ENCODE data around the gene TRIM74.
"Not testable (repeated sequence)": the region's sequence is repeated elsewhere in the genome, so short reads cannot be mapped to it uniquely, and the experiment has no call there.

TRIM74 gene

DNA sequence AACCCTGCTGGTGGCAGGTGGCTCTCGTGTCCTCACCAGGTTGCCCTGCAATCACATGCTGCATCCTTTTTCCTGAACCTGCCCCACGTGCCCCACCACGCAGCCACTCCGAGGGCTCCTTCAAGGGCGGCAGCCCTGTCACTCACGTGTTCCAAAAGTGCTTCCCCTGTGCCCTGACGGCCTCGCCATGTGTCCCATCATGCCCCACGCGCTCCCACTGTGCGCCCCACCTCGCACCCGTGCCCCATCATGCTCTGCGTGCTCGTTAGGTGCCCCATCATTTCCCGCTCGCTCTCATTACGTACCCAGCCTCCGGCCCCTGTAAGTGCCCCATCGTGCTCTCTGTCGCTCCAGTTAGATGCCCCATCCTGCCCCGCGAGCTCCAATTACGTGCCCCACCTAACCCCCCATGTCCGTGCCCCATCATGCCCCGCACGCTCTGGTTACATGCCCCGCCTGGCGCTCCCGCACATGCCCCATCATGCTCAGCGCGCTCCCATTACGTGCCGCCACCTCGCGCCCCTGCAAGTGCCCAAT is at the start of gene TRIM74:
Gene TRIM74, minus strand, starts transcription at position 487 of the 537 bp plus-strand sequence. CDS start 3,309 bp downstream, outside the sequence.
- H3K4me1 ChIP-seq (ENCODE audit: insufficient read depth, insufficient read length); DNase-seq (ENCODE audit: low read depth, low spot score); H3K9me3 ChIP-seq (ENCODE audit: insufficient read depth, low read length); H3K27me3 ChIP-seq (ENCODE audit: insufficient read depth, insufficient read length); H3K36me3 ChIP-seq (ENCODE audit: insufficient read depth, insufficient read length, low read length); H3K4me3 ChIP-seq (ENCODE audit: insufficient read length, low read depth); H3K9ac ChIP-seq (ENCODE audit: insufficient read length, low read depth): not testable (repeated sequence)

DNA sequence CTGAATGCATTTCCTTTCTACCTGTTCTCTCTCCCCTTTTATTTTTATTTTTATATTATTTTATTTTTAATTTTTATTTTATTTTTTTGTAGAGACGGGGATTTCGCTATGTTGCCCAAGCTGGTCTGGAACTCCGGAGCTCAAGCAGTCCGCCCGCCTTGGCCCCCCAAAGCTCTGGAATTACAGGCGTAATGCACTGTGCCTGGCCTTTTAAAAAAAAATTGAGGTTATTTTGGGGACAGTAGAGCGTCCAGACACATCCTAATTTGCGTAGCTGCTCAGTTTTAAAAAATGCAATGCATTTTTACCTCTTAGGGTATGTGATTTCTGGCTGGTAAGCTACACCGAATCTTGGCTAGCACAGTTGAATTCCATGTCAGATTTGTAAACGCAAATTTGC is 37.2 kb upstream of the TRIM74 start:
- not testable (repeated sequence) for H3K9me3 ChIP-seq (ENCODE audit: insufficient read depth, low read length); H3K4me3 ChIP-seq (ENCODE audit: insufficient read length, low read depth); DNase-seq (ENCODE audit: low read depth, low spot score); H3K27me3 ChIP-seq (ENCODE audit: insufficient read depth, insufficient read length); H3K36me3 ChIP-seq (ENCODE audit: insufficient read depth, insufficient read length, low read length); H3K4me1 ChIP-seq (ENCODE audit: insufficient read depth, insufficient read length); H3K9ac ChIP-seq (ENCODE audit: insufficient read length, low read depth)

DNA sequence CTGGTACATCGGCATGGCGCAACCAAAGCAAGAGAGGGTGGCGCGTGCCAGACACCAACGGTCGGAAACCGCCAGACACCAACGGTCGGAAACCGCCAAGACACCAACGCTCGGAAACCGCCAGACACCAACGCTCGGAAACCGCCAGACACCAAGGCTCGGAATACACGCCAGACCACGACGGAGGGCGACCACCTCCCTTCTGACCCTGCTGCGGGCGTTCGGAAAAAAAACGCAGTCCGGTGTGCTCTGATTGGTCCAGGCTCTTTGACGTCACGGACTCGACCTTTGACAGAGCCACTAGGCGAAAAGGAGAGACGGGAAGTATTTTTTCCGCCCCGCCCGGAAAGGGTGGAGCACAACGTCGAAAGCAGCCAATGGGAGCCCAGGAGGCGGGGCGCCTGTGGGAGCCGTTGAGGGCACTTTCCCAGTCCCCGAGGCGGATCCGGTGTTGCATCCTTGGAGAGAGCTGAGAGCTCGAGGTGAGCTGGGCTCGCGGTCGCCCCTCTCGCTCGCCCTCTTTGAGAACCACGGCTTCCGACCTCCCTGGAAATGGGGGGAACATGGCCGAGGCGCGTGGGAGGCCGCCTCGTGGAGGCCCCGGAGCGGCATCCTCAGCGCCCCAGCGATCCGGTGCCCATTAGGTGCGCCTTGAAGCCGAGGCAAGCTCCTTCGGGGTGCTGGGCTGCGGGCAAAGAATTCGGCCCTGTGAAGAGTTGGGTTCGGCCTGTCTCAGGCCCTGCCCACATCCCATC is 36.6 kb upstream of the TRIM74 start:
- not testable (repeated sequence) for H3K9me3 ChIP-seq (ENCODE audit: insufficient read depth, low read length); H3K27me3 ChIP-seq (ENCODE audit: insufficient read depth, insufficient read length); H3K4me1 ChIP-seq (ENCODE audit: insufficient read depth, insufficient read length); H3K36me3 ChIP-seq (ENCODE audit: insufficient read depth, insufficient read length, low read length)
- DNase-seq (ENCODE audit: low read depth, low spot score), result peak; percentile 70
- H3K9ac ChIP-seq (ENCODE audit: insufficient read length, low read depth), result peak overlapping the region; percentile 64
- peak overlapping the region; percentile 49 for H3K4me3 ChIP-seq (ENCODE audit: insufficient read length, low read depth)

- Histone ChIP-seq H3K9ac (ENCODE audit: insufficient read length, low read depth) (peak overlapping the region; percentile 64), H3K4me3 (ENCODE audit: insufficient read length, low read depth) (peak overlapping the region; percentile 49)
- not testable (repeated sequence) for H3K9me3 ChIP-seq (ENCODE audit: insufficient read depth, low read length); H3K4me1 ChIP-seq (ENCODE audit: insufficient read depth, insufficient read length); DNase-seq (ENCODE audit: low read depth, low spot score); H3K36me3 ChIP-seq (ENCODE audit: insufficient read depth, insufficient read length, low read length); H3K27me3 ChIP-seq (ENCODE audit: insufficient read depth, insufficient read length)
These were observed 36.1 kb upstream of the TRIM74 start for GRCh38 chr7:73005356-73005692.

DNA sequence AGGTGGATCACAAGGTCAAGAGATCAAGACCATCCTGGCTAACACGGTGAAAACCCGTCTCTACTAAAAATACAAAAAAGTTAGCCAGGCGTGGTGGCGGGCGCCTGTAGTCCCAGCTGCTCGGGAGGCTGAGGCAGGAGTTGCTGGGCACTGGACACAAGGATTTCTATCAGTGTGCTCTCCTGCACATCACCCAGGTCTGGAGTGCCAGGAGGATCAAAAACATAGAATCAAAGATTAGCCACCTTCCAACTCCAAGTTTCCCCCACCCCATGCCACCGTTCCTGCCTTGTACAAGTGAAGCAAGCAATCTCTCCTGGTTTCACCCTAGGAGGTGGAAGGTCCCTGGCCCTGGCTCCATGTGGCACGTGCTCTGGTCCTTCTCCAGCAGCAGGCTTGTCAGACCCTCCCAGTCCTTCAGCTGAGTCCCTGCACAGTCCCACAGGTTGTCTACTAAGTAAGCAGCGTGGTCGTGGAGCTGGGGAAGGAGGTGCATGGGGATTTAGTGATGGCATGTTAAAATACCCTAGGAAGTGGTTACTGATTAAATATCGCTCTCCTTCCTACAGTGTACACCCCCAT is 28.7 kb upstream of the TRIM74 start:
- H3K27me3 ChIP-seq (ENCODE audit: insufficient read depth, insufficient read length); DNase-seq (ENCODE audit: low read depth, low spot score); H3K9me3 ChIP-seq (ENCODE audit: insufficient read depth, low read length); H3K4me3 ChIP-seq (ENCODE audit: insufficient read length, low read depth); H3K36me3 ChIP-seq (ENCODE audit: insufficient read depth, insufficient read length, low read length); H3K9ac ChIP-seq (ENCODE audit: insufficient read length, low read depth); H3K4me1 ChIP-seq (ENCODE audit: insufficient read depth, insufficient read length): not testable (repeated sequence)

DNA sequence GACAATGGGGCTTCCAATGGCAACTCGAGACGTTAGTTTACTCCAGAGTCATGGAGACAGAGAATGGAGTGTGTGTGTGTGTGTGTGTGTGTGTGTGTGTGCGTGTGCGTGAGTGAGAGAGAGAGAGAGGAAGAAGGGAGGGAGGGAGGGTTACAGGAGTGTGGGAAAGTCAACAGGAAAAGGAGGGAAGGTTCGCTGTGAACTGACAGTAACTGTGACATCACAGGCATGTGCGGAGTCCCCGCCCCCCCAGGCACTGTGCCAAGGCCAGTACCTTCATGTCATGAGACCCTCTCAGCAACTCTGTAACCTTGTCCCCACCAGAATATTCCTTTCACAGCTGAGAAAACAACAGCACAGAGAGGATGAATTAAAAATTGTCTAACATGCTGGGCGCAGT is 28.2 kb upstream of the TRIM74 start:
- H3K4me1 ChIP-seq (ENCODE audit: insufficient read depth, insufficient read length); H3K9me3 ChIP-seq (ENCODE audit: insufficient read depth, low read length); H3K4me3 ChIP-seq (ENCODE audit: insufficient read length, low read depth); H3K36me3 ChIP-seq (ENCODE audit: insufficient read depth, insufficient read length, low read length); H3K9ac ChIP-seq (ENCODE audit: insufficient read length, low read depth); H3K27me3 ChIP-seq (ENCODE audit: insufficient read depth, insufficient read length); DNase-seq (ENCODE audit: low read depth, low spot score): not testable (repeated sequence)

DNA sequence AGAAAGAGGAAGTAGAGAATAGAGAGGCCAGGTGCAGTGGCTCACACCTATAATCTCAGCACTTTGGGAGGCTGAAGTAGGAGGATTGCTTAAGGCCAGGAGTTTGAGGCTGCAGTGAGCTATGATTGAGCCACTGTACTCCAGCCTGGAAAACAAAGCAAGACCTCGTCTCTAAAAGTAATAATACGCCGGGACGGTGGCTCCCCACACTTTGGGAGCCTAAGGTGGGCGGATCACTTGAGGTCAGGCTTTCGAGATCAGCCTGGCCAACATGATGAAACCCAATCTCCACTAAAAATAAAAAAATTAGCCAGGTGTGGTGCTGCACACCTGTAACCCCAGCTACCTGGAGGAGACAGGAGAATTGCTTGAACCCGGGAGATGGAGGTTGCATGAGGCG is 26.2 kb upstream of the TRIM74 start:
- H3K4me1 ChIP-seq (ENCODE audit: insufficient read depth, insufficient read length); H3K9me3 ChIP-seq (ENCODE audit: insufficient read depth, low read length); H3K27me3 ChIP-seq (ENCODE audit: insufficient read depth, insufficient read length); DNase-seq (ENCODE audit: low read depth, low spot score); H3K4me3 ChIP-seq (ENCODE audit: insufficient read length, low read depth); H3K36me3 ChIP-seq (ENCODE audit: insufficient read depth, insufficient read length, low read length); H3K9ac ChIP-seq (ENCODE audit: insufficient read length, low read depth): not testable (repeated sequence)

GRCh38 chr7:72990146-72990913 is 21.1 kb upstream of the TRIM74 start:
- not testable (repeated sequence) for H3K9ac ChIP-seq (ENCODE audit: insufficient read length, low read depth); H3K9me3 ChIP-seq (ENCODE audit: insufficient read depth, low read length); H3K4me1 ChIP-seq (ENCODE audit: insufficient read depth, insufficient read length); H3K27me3 ChIP-seq (ENCODE audit: insufficient read depth, insufficient read length); H3K36me3 ChIP-seq (ENCODE audit: insufficient read depth, insufficient read length, low read length); DNase-seq (ENCODE audit: low read depth, low spot score); H3K4me3 ChIP-seq (ENCODE audit: insufficient read length, low read depth)

GRCh38 chr7:72982084-72982483 is 12.8 kb upstream of the TRIM74 start:
- not testable (repeated sequence) for H3K4me3 ChIP-seq (ENCODE audit: insufficient read length, low read depth); H3K9me3 ChIP-seq (ENCODE audit: insufficient read depth, low read length); H3K4me1 ChIP-seq (ENCODE audit: insufficient read depth, insufficient read length); H3K36me3 ChIP-seq (ENCODE audit: insufficient read depth, insufficient read length, low read length); H3K27me3 ChIP-seq (ENCODE audit: insufficient read depth, insufficient read length); DNase-seq (ENCODE audit: low read depth, low spot score); H3K9ac ChIP-seq (ENCODE audit: insufficient read length, low read depth)

DNA sequence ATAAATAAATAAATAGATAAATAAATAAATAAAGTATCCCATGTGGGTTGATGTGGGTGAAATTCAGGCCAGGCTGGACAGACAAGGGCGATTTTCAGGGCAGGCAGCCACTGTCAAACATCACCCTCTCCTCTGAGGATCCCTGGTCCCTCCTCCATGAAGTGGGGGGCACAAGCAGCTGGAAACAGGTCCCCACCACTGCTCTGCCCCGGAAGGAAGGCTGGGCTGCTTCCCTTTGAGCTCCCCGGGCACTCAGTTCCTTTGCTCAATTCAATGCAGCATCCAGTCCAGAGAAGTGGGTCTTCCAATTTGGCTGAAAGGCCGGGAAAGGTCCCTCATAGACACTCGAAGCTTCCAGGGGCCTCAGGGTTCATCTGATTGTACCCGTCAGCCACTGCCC is 11.1 kb upstream of the TRIM74 start:
- not testable (repeated sequence) for H3K9ac ChIP-seq (ENCODE audit: insufficient read length, low read depth)

GRCh38 chr7:72976434-72976833 is 7.2 kb upstream of the TRIM74 start:
- not testable (repeated sequence) for H3K9me3 ChIP-seq (ENCODE audit: insufficient read depth, low read length); H3K4me1 ChIP-seq (ENCODE audit: insufficient read depth, insufficient read length); DNase-seq (ENCODE audit: low read depth, low spot score)

More for the DNA sequence above, 11.1 kb upstream of the TRIM74 start:
- not testable (repeated sequence) for H3K27me3 ChIP-seq (ENCODE audit: insufficient read depth, insufficient read length); H3K9me3 ChIP-seq (ENCODE audit: insufficient read depth, low read length); H3K4me3 ChIP-seq (ENCODE audit: insufficient read length, low read depth); H3K4me1 ChIP-seq (ENCODE audit: insufficient read depth, insufficient read length); H3K36me3 ChIP-seq (ENCODE audit: insufficient read depth, insufficient read length, low read length); DNase-seq (ENCODE audit: low read depth, low spot score)

More at GRCh38 chr7:72976434-72976833, 7.2 kb upstream of the TRIM74 start:
- not testable (repeated sequence) for H3K4me3 ChIP-seq (ENCODE audit: insufficient read length, low read depth); H3K27me3 ChIP-seq (ENCODE audit: insufficient read depth, insufficient read length); H3K9ac ChIP-seq (ENCODE audit: insufficient read length, low read depth); H3K36me3 ChIP-seq (ENCODE audit: insufficient read depth, insufficient read length, low read length)
